GM12875 (cell line): ENCODE results near the gene ARHGEF26.

Experiments
- H3K4me3 ChIP-seq: one replicate; pipeline ENCODE4 v1.5.1; 2011; ENCODE audit warnings: low read depth, low read length, control low read depth
- TF ChIP-seq, protein P1 (sequence below): IDR thresholded peaks from 2 replicates; pipeline ENCODE4 v1.5.1; 2011; ENCODE audit warnings: low read depth, mild to moderate bottlenecking, control low read depth, inconsistent platforms, low read length, moderate library complexity, borderline replicate concordance; ENCODE audit not compliant: insufficient read depth

Gene ARHGEF26

DNA sequence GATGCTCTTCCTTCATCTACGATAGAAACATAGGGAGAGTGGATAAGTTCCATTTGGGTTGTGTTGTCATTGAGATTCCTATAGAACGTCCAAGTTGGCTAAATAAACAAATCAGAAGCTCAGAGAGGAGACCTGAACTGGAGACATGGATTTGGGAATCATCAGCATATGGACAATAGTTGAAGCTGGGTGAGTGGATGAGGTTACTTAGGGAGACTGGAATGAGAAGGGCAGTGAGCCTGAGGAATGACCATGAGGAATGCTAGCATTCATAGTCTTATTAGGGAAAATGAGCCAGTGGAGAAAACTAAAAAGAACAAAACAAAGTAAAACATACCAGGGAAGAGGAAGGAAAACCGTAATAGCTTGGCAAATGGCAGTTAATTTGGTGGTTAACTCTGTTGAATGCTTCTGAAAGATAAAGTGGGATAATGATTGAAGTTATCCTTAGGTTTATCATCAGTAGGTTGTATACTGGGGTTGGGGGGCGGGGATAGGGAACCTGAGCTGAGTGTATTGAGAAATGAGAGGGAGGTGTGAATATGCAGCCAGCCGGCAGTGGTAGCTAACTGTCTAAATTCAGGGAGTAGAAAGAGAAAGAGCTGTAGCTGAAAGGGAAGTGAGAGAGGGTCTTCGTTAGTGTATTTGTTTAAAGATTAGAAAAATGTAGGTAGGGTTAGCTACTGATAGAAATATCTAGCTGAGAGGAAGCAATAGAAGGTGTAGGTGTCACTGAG is 74.6 kb downstream of the ARHGEF26 start:
- H3K4me3 ChIP-seq = no peak overlapping the region
- TF ChIP-seq, protein P1, sequence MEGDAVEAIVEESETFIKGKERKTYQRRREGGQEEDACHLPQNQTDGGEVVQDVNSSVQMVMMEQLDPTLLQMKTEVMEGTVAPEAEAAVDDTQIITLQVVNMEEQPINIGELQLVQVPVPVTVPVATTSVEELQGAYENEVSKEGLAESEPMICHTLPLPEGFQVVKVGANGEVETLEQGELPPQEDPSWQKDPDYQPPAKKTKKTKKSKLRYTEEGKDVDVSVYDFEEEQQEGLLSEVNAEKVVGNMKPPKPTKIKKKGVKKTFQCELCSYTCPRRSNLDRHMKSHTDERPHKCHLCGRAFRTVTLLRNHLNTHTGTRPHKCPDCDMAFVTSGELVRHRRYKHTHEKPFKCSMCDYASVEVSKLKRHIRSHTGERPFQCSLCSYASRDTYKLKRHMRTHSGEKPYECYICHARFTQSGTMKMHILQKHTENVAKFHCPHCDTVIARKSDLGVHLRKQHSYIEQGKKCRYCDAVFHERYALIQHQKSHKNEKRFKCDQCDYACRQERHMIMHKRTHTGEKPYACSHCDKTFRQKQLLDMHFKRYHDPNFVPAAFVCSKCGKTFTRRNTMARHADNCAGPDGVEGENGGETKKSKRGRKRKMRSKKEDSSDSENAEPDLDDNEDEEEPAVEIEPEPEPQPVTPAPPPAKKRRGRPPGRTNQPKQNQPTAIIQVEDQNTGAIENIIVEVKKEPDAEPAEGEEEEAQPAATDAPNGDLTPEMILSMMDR = no peak

DNA sequence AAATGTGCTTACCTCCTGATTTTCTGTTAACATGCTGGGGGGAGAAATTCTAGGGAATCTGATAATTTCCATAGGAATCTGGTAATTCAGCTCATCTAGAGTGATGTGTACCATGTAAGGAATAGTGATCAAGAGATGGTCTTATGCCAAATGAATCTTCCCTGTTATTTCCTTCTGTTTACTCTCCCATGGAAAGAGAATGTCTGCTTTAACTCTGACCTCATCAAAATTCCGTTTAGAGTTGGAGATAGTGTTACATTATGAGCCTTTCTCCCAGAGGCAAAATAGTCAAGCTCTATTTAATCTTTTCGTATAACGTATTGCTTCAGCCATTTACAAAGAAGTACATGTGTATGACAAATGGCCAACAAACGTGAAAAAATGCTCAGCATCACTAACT is 76.6 kb downstream of the ARHGEF26 start:
- H3K4me3 ChIP-seq = no peak overlapping the region
- TF ChIP-seq, protein P1 = no peak

DNA sequence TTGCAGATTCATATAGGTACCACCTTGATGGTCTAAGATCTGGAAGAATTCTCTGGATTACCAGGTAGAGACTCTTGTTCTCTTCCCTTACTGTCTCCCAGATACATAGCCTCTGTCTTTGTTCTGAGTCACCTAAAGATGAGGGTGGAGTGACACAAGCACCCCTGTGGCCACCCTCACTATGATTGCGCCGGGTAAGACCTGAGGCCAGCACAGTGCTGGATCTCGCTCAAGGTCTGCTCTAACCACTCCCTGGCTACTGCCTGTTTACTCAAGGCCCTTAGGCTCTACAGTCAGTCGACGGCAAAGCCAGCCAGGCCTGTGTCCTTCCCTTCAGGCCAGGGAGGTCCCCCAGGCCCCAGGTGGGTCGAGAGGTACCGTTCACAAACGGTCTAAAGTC is 88.3 kb downstream of the ARHGEF26 start:
- TF ChIP-seq, protein P1 = no peak
- H3K4me3 ChIP-seq = no peak overlapping the region

DNA sequence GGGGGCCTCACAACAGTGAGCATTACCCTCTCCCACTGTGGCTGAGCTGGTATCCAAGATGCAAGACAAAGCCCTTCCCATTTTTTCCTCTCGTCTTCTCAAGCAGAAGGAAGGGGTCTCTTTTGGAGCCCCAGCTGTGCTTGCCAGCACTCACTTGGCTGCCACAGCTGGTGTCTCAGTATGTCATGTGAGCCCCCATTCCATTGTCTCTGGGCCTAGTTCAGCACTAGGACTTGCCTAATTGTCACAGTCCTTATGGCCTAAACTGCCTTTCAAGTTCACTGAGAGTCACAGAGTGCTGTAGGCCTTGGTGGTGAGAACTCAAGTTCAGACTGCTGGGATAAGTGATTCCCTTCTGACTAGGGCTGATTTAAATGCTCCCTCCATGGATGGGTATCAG is 89.8 kb downstream of the ARHGEF26 start:
- TF ChIP-seq, protein P1 = no peak
- no peak overlapping the region for H3K4me3 ChIP-seq

DNA sequence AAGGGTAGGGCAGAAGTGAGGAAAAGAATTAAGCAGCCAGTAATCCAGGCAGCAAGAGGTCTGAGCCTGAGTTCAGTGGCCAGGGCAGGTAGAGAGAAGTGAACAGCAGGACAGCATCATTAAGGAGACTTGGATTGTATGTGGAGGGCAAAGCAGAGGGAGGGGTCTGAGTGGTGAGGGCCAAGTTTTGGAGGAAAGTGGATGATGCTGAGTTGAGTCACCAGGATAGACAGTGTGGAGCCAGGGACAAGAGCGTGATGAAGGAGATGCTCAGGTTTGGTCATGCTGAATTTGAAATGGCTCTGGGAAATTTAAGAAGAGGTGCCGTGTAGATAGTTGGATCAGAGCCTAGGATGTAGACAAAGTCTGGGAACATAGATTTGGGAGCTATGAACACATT is 93.1 kb downstream of the ARHGEF26 start:
- TF ChIP-seq, protein P1 = no peak
- no peak overlapping the region for H3K4me3 ChIP-seq

DNA sequence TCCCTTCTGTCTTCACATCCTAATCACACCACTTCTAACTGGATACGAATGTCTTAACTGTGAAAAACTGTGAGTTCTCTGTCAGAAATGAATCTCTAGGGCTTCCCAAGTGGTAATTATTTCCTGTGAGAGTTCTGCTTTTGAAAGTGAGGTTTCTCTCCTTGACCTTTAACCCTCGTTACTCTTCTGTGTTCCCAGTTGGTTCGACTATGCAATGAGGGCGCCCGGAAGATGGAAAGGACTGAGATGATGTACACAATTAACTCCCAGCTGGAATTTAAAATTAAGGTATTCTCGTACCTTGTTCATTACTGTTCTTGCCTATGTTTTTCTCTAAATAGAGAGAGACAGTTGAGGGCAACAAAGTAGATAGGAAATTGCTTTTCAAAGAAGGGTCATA is 96.5 kb downstream of the ARHGEF26 start:
- TF ChIP-seq, protein P1 = no peak
- no peak overlapping the region for H3K4me3 ChIP-seq

DNA sequence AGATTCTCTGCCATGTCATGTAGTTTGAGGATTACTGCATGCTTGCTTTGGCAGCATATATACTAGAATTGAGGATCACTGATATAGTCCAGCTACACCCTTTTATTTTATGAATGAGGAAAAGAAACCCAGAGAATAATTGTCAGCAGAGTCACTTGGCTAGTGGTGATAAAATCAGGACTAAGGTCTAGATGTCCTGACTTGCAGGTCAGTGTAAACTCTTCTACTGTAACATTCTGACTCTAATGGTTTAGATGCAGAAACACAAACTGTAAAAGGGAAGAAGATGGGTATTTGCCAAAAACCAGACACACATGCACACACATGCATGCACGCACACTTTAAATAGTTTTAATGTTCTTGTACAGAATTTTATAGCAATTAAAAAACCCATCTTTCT is 97.5 kb downstream of the ARHGEF26 start:
- no peak overlapping the region for H3K4me3 ChIP-seq
- TF ChIP-seq, protein P1 = no peak
